Stimulated activated CD4-positive, alpha-beta T cell treated with anti-CD3 and anti-CD28 coated beads, Interleukin-4, amount 100 ng/mL, for 48 hours (primary cell): ENCODE data around the gene DLX5.

Experiments
- DNase-seq, 2 donors: peaks; one replicate each; pipeline ENCODE4 v3.0.0-alpha.2; 2020; ENCODE audit warnings: low read depth in 2 of 2

Gene DLX5

GRCh38 chr7:96991546-96992191, 33.0 kb downstream of the DLX5 start:
- no peak for DNase-seq

- no peak for DNase-seq
Measured at GRCh38 chr7:96989859-96990317, 34.7 kb downstream of the DLX5 start.

GRCh38 chr7:96989241-96989858, 35.3 kb downstream of the DLX5 start:
- no peak for DNase-seq

- no peak for DNase-seq
Measured at GRCh38 chr7:96987719-96988118, 36.9 kb downstream of the DLX5 start.

GRCh38 chr7:96986901-96987300, 37.7 kb downstream of the DLX5 start:
- no peak for DNase-seq

GRCh38 chr7:96985992-96986391, 38.6 kb downstream of the DLX5 start:
- DNase-seq = no peak

GRCh38 chr7:96982586-96982985, 42.0 kb downstream of the DLX5 start:
- DNase-seq = no peak

- no peak for DNase-seq
Measured at GRCh38 chr7:96979551-96980276, 44.9 kb downstream of the DLX5 start.

GRCh38 chr7:96977445-96977844, 47.2 kb downstream of the DLX5 start:
- DNase-seq = no peak

- DNase-seq = no peak
Measured at GRCh38 chr7:96976106-96976505, 48.5 kb downstream of the DLX5 start.

GRCh38 chr7:96973986-96974385, 50.6 kb downstream of the DLX5 start:
- DNase-seq = no peak

GRCh38 chr7:96970739-96971138, 53.9 kb downstream of the DLX5 start:
- no peak for DNase-seq
